ENCODE measurements around the gene NR1D1. TPM values are rescaled to one million over a fixed set of nuclear protein-coding genes. Genes with fewer than 3 reads are reported as not detected.

NR1D1 gene
- total and polyA plus RNA-seq, 2 of the 13 experiments (the other 11 are each of a cell fraction or from before 2014, with no cell fraction given), result 2.1 to 2.7 TPM

DNA sequence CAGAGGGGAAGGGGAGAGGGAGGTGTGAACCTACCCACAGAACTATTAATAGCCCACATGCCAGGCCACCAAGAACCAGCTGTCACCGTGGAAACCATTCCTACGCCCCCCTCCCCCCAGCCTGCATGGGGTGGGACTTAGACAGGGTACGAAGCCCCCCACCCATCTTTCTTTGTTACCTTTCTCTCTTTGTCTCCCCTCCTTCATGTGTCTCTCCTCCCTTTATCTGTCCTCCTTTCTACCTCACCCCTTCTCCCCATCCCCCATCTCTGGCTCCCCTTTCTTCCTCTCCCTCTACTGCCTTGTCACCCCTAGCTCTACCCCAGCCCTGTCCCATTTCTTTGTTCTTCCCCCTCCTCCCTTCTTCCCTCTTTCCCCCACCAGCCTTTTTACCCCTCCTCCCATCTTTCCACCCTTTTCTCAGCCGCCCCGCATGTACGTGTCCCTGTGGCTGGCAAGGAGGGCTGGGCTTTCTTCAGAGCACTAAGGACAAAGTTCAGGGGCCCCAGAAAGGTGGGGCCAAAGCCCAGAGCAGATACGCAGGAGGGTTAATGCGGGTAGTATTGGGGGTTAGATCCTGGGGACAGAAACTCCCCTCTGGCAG lies 29.6 kb downstream of the NR1D1 start (continued):
- TF ChIP-seq SAP130 (CRISPR knock-in tag; IDR thresholded peaks at IDR 0.05; ENCODE audit: low read depth), result 0 out of 2 replicates have a peak, but pooled peaks have one; percentile 23
- TF ChIP-seq HNF4A (CRISPR knock-in tag; IDR thresholded peaks at IDR 0.05), result peak; percentile 77
- TF ChIP-seq ZNF207 (IDR thresholded peaks at IDR 0.05; ENCODE audit: borderline replicate concordance), result no peak
- no peak for TF ChIP-seq SKI (IDR thresholded peaks at IDR 0.05; ENCODE audit: partially characterized antibody)
- no peak for TF ChIP-seq ZNF333 (CRISPR knock-in tag; IDR thresholded peaks at IDR 0.05; ENCODE audit: borderline replicate concordance)
- TF ChIP-seq ZNF337 (CRISPR knock-in tag; IDR thresholded peaks at IDR 0.05; ENCODE audit: borderline replicate concordance, low read depth), result no peak
- no peak for TF ChIP-seq SNRNP70 (IDR thresholded peaks at IDR 0.05; ENCODE audit: low read depth, low read length)
- no peak for TF ChIP-seq BCL6 (CRISPR knock-in tag; IDR thresholded peaks at IDR 0.05)
- no peak for TF ChIP-seq ISL2 (CRISPR knock-in tag; IDR thresholded peaks at IDR 0.05)
- no peak for TF ChIP-seq JARID2 (CRISPR knock-in tag; IDR thresholded peaks at IDR 0.05; ENCODE audit: insufficient replicate concordance)
- peak; percentile 89 for TF ChIP-seq PAXIP1 (CRISPR knock-in tag; conservative IDR thresholded peaks at IDR 0.05)
- TF ChIP-seq RFXAP (CRISPR knock-in tag; IDR thresholded peaks at IDR 0.05; ENCODE audit: borderline replicate concordance), result no peak
- TF ChIP-seq FOSL1 (CRISPR knock-in tag; IDR thresholded peaks at IDR 0.05; ENCODE audit: borderline replicate concordance), result no peak
- no peak for TF ChIP-seq ZNF720 (CRISPR knock-in tag; IDR thresholded peaks at IDR 0.05)
- TF ChIP-seq, protein P1, sequence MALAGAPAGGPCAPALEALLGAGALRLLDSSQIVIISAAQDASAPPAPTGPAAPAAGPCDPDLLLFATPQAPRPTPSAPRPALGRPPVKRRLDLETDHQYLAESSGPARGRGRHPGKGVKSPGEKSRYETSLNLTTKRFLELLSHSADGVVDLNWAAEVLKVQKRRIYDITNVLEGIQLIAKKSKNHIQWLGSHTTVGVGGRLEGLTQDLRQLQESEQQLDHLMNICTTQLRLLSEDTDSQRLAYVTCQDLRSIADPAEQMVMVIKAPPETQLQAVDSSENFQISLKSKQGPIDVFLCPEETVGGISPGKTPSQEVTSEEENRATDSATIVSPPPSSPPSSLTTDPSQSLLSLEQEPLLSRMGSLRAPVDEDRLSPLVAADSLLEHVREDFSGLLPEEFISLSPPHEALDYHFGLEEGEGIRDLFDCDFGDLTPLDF (CRISPR knock-in tag; IDR thresholded peaks at IDR 0.05), result no peak
- TF ChIP-seq MBNL3 (CRISPR knock-in tag; conservative IDR thresholded peaks at IDR 0.05), result no peak
- TF ChIP-seq ZSCAN22 (CRISPR knock-in tag; IDR thresholded peaks at IDR 0.05), result no peak
